BLaER1 treated with 17β-estradiol and CSF1 and Interleukin-3, amounts not matched to agents 10 nM and 100 nM (cell line): ENCODE results near the gene CCL11.
A peak's percentile ranks its signal among the peaks of the same experiment; 100 is the strongest.
"Not testable (repeated sequence)": the region's sequence is repeated elsewhere in the genome, so short reads cannot be mapped to it uniquely, and the experiment has no call there.

ENCODE experiments used
- H3K27ac ChIP-seq, 11 experiments: shearing (Covaris generic); formaldehyde crosslinking; 2 replicates each; pipeline ENCODE4 v1.8.1; 2022
- H3K27me3 ChIP-seq, 11 experiments: shearing (Covaris generic); formaldehyde crosslinking; 2 replicates each; pipeline ENCODE4 v1.8.1; 2022
- H3K36me3 ChIP-seq, 11 experiments: shearing (Covaris generic); formaldehyde crosslinking; 2 replicates each; pipeline ENCODE4 v1.8.1; 2022
- H3K4me1 ChIP-seq, 10 experiments: shearing (Covaris generic); formaldehyde crosslinking; 2 replicates each; pipeline ENCODE4 v1.8.1; 2022
- H3K4me2 ChIP-seq, 11 experiments: shearing (Covaris generic); formaldehyde crosslinking; 2 replicates each; pipeline ENCODE4 v1.8.1; 2022
- H3K4me3 ChIP-seq, 10 experiments: shearing (Covaris generic); formaldehyde crosslinking; 2 replicates each; pipeline ENCODE4 v1.8.1; 2022
- H3K9ac ChIP-seq, 11 experiments: shearing (Covaris generic); formaldehyde crosslinking; 2 replicates each; pipeline ENCODE4 v1.8.1; 2022
- H3K9me3 ChIP-seq, 11 experiments: shearing (Covaris generic); formaldehyde crosslinking; replicated peaks in 1 of 11; 2 replicates each; pipeline ENCODE4 v1.8.1; 2022
- H4K20me1 ChIP-seq, 11 experiments: shearing (Covaris generic); formaldehyde crosslinking; 2 replicates each; pipeline ENCODE4 v1.8.1; 2022
- Cebpa-rat ChIP-seq, 11 experiments: shearing (Covaris generic); IDR thresholded peaks; 2 replicates each; pipeline ENCODE4 v1.8.1; 2022

The CCL11 gene

GRCh38 chr17:34321964-34322363 lies 36.4 kb downstream of the CCL11 start:
- H3K9ac ChIP-seq, result no peak overlapping the region; a peak in 1 of 22 replicates
- H3K9me3 ChIP-seq, result peaks cover 3 to 22% (median 16%) of the 10 kb centered on the region in 11 experiments; a peak in 15 of 22 replicates
- TF ChIP-seq Cebpa-rat (IDR thresholded peaks at IDR 0.05), result no peak
- peak overlapping the region in 3 of 11 experiments; percentile 5 to 68 (median 7); a peak in 2 of 22 replicates for H3K27ac ChIP-seq
- peaks cover 0 to 11% (median 0%) of the 10 kb centered on the region in 11 experiments; a peak in 1 of 22 replicates for H3K36me3 ChIP-seq
- H3K4me1 ChIP-seq, result peaks cover 0 to 62% (median 2%) of the 10 kb centered on the region in 10 experiments; a peak in 7 of 20 replicates
- H3K4me2 ChIP-seq, result peak overlapping the region in 2 of 11 experiments; percentile 90 to 92; a peak in 4 of 22 replicates
- no peaks in the 10 kb centered on the region for H3K27me3 ChIP-seq
- no peaks in the 10 kb centered on the region for H4K20me1 ChIP-seq
- H3K4me3 ChIP-seq, result 0 out of 20 replicates have a peak overlapping the region, but pooled peaks of 1 of the 10 experiments have one; percentile 48

- H4K20me1 ChIP-seq, H3K27ac ChIP-seq, H3K27me3 ChIP-seq, H3K4me3 ChIP-seq, H3K4me1 ChIP-seq, H3K9ac ChIP-seq, H3K4me2 ChIP-seq: not testable (repeated sequence)
- peaks cover 0 to 11% (median 0%) of the 10 kb centered on the region in 11 experiments; a peak in 1 of 22 replicates for H3K36me3 ChIP-seq
- peaks cover 3 to 22% (median 16%) of the 10 kb centered on the region in 11 experiments; a peak in 15 of 22 replicates for H3K9me3 ChIP-seq
Observed at GRCh38 chr17:34327580-34327979, 42.0 kb downstream of the CCL11 start.

- peaks cover 0 to 12% (median 2%) of the 10 kb centered on the region in 10 experiments; a peak in 3 of 20 replicates for H3K4me1 ChIP-seq
- no peak overlapping the region for H3K9ac ChIP-seq
- H3K36me3 ChIP-seq, result no peaks in the 10 kb centered on the region
- no peak overlapping the region for H3K27ac ChIP-seq
- peak overlapping the region in 4 of 11 experiments; percentile 7 to 48 (median 16); a peak in 5 of 22 replicates for H3K4me2 ChIP-seq
- H4K20me1 ChIP-seq, result no peaks in the 10 kb centered on the region
- H3K9me3 ChIP-seq, result no peaks in the 10 kb centered on the region
- no peaks in the 10 kb centered on the region for H3K27me3 ChIP-seq
- no peak overlapping the region for H3K4me3 ChIP-seq
- no peak for TF ChIP-seq Cebpa-rat (IDR thresholded peaks at IDR 0.05)
Observed at GRCh38 chr17:34337701-34338100, 52.2 kb downstream of the CCL11 start.
